HAP-1 (cell line): ENCODE data around the gene FAT1.
A peak's percentile ranks its signal among the peaks of the same experiment; 100 is the strongest.

Experiments used
- DNase-seq, 2 experiments: peaks; one replicate each; pipeline ENCODE4 v3.0.0-alpha.2; 2016 to 2020; ENCODE audit warnings: low spot score in 2 of 2
- H3K27me3 ChIP-seq: fragments of 250-450 bp; sonication (Bioruptor Pico); 2 replicates; pipeline ENCODE4 v1.5.1; 2020; ENCODE audit warnings: low read depth, mild to moderate bottlenecking, moderate library complexity
- H3K36me3 ChIP-seq: fragments of 250-450 bp; sonication (Bioruptor Pico); replicated peaks from 2 replicates; pipeline ENCODE4 v1.5.1; 2020; ENCODE audit warnings: mild to moderate bottlenecking
- H3K4me1 ChIP-seq: fragments of 250-450 bp; sonication (Bioruptor Pico); 2 replicates; pipeline ENCODE4 v1.5.1; 2020; ENCODE audit warnings: mild to moderate bottlenecking
- H3K4me3 ChIP-seq: fragments of 250-450 bp; sonication (Bioruptor Pico); 2 replicates; pipeline ENCODE4 v1.5.1; 2020; ENCODE audit warnings: mild to moderate bottlenecking, moderate library complexity
- H3K9me3 ChIP-seq: fragments of 250-450 bp; sonication (Bioruptor Pico); 2 replicates; pipeline ENCODE4 v1.5.1; 2020; ENCODE audit warnings: mild to moderate bottlenecking, moderate library complexity
- in situ Hi-C: fragments of 300-500 bp; cut with MboI; formaldehyde crosslinking; loops from 3 replicates; pipeline ENCODE4 v1.14.3; 2020; ENCODE audit warnings: low sequenced_read_pairs, inconsistent platforms, mixed read lengths

The FAT1 gene

DNA sequence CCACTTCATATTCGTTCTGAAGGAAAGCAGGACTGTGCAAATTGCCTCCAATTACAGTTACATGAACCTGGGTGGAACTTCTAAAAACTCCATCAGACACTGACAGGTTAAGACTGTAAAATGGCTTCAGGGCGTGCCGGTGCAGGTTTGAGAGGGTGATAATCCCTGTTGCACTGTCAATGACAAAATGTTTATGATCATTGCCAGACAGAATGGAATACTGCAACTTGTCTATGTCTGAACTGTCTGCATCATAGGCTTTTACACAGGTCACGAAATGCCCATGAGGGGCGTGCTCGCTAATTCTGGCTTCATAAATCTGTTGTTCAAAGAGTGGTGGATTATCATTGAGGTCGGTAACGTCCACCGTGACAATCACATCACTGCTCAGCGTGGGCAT is 104.6 kb downstream of the FAT1 start:
- in situ Hi-C loops, result no loop called here
- Histone ChIP-seq H3K36me3 (peaks cover 27% of the 10 kb centered on the region), H3K9me3 (no peaks in the 10 kb centered on the region), H3K4me3 (no peak overlapping the region), H3K4me1 (no peaks in the 10 kb centered on the region), H3K27me3 (no peaks in the 10 kb centered on the region)
- no peak for DNase-seq

- DNase-seq, result no peak
- H3K27me3 ChIP-seq, result no peaks in the 10 kb centered on the region
Observed at GRCh38 chr4:186617921-186618320, 105.7 kb downstream of the FAT1 start.

GRCh38 chr4:186607490-186607889 is 116.2 kb downstream of the FAT1 start:
- no peaks in the 10 kb centered on the region for H3K9me3 ChIP-seq
- in situ Hi-C loops, result no loop called here
- peaks cover 70% of the 10 kb centered on the region for H3K36me3 ChIP-seq
- no peak for DNase-seq
- peaks cover 13% of the 10 kb centered on the region for H3K4me1 ChIP-seq
- H3K4me3 ChIP-seq, result no peak overlapping the region
- no peaks in the 10 kb centered on the region for H3K27me3 ChIP-seq

More at GRCh38 chr4:186617921-186618320, 105.7 kb downstream of the FAT1 start:
- Histone ChIP-seq H3K4me1 (no peaks in the 10 kb centered on the region), H3K4me3 (no peak overlapping the region), H3K36me3 (peaks cover 33% of the 10 kb centered on the region), H3K9me3 (no peaks in the 10 kb centered on the region)
- in situ Hi-C loops, result no loop called here

DNA sequence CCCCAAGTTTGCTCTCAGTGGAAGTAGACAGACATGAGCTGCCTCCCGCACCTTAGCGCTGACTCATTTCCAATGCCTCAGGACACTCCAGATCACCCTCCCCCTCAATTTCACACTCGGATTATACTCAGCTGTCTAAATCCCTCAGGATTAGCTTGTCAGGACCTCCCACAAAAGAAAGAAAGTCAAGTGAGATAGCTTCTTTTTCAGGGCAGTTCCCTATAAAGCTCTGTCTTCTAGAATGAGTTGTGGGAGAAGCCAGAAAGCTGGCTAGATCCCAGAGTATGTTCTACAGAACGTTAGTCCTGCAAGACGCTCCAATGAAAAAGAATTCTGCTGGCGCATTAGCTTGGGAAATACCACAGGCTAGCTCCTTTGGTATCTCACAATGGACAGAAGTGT is 117.1 kb downstream of the FAT1 start:
- Histone ChIP-seq H3K9me3 (no peaks in the 10 kb centered on the region), H3K36me3 (peaks cover 76% of the 10 kb centered on the region), H3K27me3 (no peaks in the 10 kb centered on the region), H3K4me1 (peaks cover 13% of the 10 kb centered on the region), H3K4me3 (no peak overlapping the region)
- in situ Hi-C loops, result no loop called here
- peak; percentile 77 to 88 for DNase-seq

DNA sequence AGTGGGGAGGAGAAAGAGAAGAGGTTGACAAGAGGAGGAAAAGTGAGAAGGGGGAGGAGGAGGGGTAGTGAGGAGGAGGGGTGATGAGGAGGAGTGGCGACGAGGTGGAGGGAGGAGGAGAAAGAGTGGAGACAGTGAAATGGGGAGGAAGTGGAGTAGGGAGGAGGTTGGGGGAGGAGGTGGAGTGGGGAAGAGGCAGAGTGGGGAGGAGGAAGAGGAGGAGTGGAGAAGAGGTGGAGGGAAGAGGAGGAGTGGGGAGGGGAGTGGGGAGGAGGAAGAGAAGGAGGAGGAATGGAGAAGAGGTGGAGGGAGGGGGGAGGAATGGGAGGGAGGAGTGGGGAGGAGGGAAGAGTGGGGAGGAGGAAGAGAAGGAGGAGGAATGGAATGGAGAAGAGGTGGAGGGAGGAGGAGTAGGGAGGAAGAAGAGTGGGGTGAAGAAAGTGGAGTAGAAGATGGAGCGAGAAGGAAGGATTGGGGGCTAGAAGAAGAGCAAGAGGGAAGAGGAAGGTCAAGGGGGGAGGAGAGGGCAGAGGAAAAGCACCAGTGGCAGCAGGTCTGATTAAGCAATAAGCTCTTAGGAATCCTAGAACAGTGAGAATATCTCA is 118.3 kb downstream of the FAT1 start:
- in situ Hi-C loops, result no loop called here
- H3K27me3 ChIP-seq, result no peaks in the 10 kb centered on the region
- no peak for DNase-seq
- no peak overlapping the region for H3K4me3 ChIP-seq
- H3K4me1 ChIP-seq, result peaks cover 13% of the 10 kb centered on the region
- no peaks in the 10 kb centered on the region for H3K9me3 ChIP-seq
- H3K36me3 ChIP-seq, result peaks cover 79% of the 10 kb centered on the region

DNA sequence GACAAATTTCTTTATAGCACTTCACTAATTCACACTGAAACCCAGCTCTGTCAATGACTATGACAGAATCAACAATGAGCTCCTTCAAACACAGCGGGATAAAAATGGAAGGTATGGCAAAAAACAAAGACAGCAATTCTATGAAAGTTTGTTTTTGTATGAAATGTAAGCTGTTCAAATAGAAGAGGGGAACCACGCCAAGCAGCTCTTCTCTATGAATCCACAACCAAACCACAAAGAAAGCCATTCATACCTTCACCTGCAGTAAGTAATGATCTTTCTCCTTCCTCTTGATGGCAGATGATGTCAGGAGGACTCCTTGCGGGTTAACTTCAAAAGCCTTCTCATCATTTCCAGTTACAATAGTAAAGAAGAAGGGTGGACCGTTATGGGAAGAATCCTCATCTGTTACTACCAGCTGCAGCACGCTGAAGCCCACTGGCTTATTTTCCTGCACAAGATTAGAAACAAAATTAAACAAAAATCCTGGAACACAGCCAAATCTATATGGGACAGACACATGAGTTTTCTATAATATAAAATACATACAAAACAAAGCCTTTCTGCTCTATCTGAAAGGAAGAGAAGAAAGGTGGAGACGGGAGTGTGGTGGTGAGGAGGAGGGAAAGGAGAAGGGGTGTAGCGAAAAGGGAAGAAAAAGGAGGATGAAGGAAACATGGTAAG is 119.4 kb downstream of the FAT1 start:
- Histone ChIP-seq H3K9me3 (no peaks in the 10 kb centered on the region), H3K27me3 (no peaks in the 10 kb centered on the region), H3K36me3 (peaks cover 81% of the 10 kb centered on the region), H3K4me3 (no peak overlapping the region), H3K4me1 (peaks cover 13% of the 10 kb centered on the region)
- in situ Hi-C loops, result no loop called here
- DNase-seq, result no peak

- H3K4me1 ChIP-seq, result peaks cover 13% of the 10 kb centered on the region
- in situ Hi-C loops, result no loop called here
- no peak overlapping the region for H3K4me3 ChIP-seq
- no peaks in the 10 kb centered on the region for H3K9me3 ChIP-seq
- peaks cover 77% of the 10 kb centered on the region for H3K36me3 ChIP-seq
- no peak for DNase-seq
- H3K27me3 ChIP-seq, result no peaks in the 10 kb centered on the region
Observed at GRCh38 chr4:186602978-186603377, 120.7 kb downstream of the FAT1 start.

GRCh38 chr4:186599483-186599882 is 124.2 kb downstream of the FAT1 start:
- H3K4me3 ChIP-seq, result no peak overlapping the region
- H3K4me1 ChIP-seq, result no peaks in the 10 kb centered on the region
- no peak for DNase-seq
- in situ Hi-C loops, result loop anchor here (10.0 kb wide), 1 partner anchor 305 kb away; no protein-coding TSS in a partner anchor
- peaks cover 86% of the 10 kb centered on the region for H3K36me3 ChIP-seq
- H3K9me3 ChIP-seq, result no peaks in the 10 kb centered on the region
- no peaks in the 10 kb centered on the region for H3K27me3 ChIP-seq

DNA sequence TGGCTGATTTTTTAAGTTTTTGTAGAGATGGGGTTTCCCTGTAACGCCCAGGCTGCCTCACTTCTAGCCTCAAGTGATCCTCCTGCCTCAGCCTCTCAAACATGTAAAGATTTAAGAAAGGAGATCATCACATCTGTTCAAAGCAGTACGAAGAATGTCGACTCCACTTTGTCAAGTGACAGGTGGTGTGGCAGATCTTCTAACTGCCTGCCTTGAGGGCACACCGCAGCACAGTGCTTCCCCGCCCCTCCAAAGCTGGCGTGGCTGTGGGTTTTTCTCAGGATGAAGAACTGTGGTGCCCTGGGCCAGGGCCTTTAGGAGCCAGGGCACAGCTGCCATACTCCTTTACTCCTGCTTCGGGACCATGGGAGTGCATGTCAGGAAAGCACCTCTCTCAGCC is 125.0 kb downstream of the FAT1 start:
- H3K36me3 ChIP-seq, result peaks cover 85% of the 10 kb centered on the region
- no peak overlapping the region for H3K4me3 ChIP-seq
- no peaks in the 10 kb centered on the region for H3K9me3 ChIP-seq
- no peaks in the 10 kb centered on the region for H3K27me3 ChIP-seq
- no peaks in the 10 kb centered on the region for H3K4me1 ChIP-seq
- in situ Hi-C loops, result loop anchor here (10.0 kb wide), 1 partner anchor 304 kb away; no protein-coding TSS in a partner anchor
- DNase-seq, result no peak

DNA sequence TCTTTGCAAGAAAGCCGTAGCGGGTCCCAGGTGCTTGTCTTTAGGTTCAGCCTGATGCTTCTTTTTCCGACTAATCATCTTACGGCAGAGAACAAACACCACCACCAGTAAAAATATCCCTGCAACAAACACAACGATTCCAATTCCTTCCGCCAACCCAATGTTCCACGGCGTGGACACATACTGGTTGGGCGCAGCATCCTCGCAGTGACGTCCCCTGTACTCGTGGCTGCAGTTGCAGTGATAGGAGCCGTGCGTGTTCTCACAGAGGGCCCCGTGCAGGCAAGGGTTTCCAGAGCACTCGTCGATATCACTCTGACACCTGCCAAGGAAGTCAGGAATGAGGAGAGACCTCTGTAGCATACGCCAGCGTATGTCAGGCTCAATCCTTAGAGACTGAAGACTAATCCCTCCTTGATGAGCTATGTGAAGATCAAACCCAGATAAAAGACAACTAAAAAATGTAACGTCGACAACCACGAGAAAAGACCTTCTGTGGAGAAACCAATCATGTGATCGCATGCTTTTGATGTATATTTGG is 126.7 kb downstream of the FAT1 start:
- no peak overlapping the region for H3K4me3 ChIP-seq
- H3K4me1 ChIP-seq, result no peaks in the 10 kb centered on the region
- H3K27me3 ChIP-seq, result no peaks in the 10 kb centered on the region
- in situ Hi-C loops, result loop anchor here (10.0 kb wide), 1 partner anchor 302 kb away; no protein-coding TSS in a partner anchor
- H3K36me3 ChIP-seq, result peaks cover 71% of the 10 kb centered on the region
- no peak for DNase-seq
- no peaks in the 10 kb centered on the region for H3K9me3 ChIP-seq

DNA sequence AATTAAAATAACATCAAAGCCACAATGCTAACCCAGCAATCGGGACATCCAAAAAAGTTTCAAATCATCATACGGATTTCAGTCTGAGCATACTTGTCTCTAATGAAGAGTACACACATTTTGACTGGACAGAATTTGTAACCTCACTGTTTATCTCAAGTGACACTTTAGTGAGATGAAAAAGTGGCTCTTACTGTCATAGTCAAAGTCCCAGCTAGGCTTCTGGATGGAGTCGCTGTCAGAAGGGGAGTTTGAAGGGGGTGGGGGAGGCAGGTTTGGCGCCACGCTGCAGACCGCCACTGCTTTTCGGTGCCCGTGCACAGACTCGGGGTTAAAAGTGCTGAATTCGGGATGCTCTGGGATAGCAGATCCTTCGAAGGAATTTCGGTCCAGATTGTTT is 127.3 kb downstream of the FAT1 start:
- H3K4me1 ChIP-seq, result no peaks in the 10 kb centered on the region
- H3K27me3 ChIP-seq, result no peaks in the 10 kb centered on the region
- peaks cover 71% of the 10 kb centered on the region for H3K36me3 ChIP-seq
- no peak for DNase-seq
- in situ Hi-C loops, result loop anchor here (10.0 kb wide), 1 partner anchor 302 kb away; no protein-coding TSS in a partner anchor
- H3K4me3 ChIP-seq, result no peak overlapping the region
- no peaks in the 10 kb centered on the region for H3K9me3 ChIP-seq

DNA sequence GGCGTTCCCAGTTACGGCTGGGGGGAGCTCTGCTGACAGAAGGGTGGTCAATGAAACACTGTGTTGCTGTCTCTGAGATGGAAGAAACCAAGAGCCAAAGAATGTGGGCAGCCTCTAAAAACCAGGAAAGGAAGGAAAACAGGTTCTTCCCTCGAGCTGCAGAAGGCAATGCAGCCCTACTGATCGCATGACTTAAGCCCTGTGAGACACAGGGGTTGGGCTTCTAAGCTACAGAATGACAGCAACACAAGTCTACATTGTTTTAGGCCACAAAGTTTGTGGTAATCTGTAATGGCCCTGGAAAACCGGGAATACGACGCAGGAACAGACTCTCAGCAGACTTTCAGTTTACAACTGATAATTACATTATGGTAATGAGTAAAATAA is 130.1 kb downstream of the FAT1 start:
- no peak for DNase-seq
- Histone ChIP-seq H3K4me3 (no peak overlapping the region), H3K27me3 (no peaks in the 10 kb centered on the region), H3K9me3 (no peaks in the 10 kb centered on the region), H3K36me3 (peaks cover 51% of the 10 kb centered on the region), H3K4me1 (no peaks in the 10 kb centered on the region)
- in situ Hi-C loops, result loop anchor here (10.0 kb wide), 1 partner anchor 299 kb away; no protein-coding TSS in a partner anchor

DNA sequence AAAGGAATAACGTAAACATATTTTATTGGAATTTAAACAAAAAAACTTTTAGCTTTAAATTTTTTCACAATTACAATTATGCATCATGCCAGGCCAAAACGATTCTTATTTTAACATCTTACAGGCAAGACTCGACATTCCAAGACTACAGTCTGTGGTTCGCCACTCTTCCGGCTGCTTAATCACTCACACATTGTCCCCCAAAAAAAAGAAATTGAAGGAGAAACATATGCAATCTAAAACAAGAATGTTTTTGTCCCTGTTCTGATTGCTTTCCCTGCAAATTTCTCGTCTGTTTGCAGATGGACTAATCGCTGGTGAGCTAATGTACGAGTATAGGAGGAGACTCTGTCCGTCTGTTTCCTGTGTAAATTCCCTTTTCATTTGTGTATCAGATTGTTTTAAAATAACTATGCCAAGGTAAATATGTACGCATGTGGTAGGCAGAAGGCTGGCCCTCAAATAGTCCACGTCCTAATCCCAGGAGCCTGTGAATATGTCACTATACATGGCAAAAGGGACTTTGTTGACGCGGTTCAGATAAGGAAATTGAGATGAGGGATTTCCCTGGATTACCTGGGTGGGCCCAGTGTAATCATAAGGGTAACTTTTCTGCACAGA is 130.6 kb downstream of the FAT1 start:
- no peak overlapping the region for H3K4me3 ChIP-seq
- H3K27me3 ChIP-seq, result no peaks in the 10 kb centered on the region
- no peaks in the 10 kb centered on the region for H3K4me1 ChIP-seq
- peaks cover 53% of the 10 kb centered on the region for H3K36me3 ChIP-seq
- in situ Hi-C loops, result loop anchor here (10.0 kb wide), 1 partner anchor 298 kb away; no protein-coding TSS in a partner anchor
- DNase-seq, result no peak
- H3K9me3 ChIP-seq, result no peaks in the 10 kb centered on the region

- no peak for DNase-seq
Observed at GRCh38 chr4:186592445-186592844, 131.2 kb downstream of the FAT1 start.

More at GRCh38 chr4:186592445-186592844, 131.2 kb downstream of the FAT1 start:
- Histone ChIP-seq H3K27me3 (no peaks in the 10 kb centered on the region), H3K4me1 (no peaks in the 10 kb centered on the region), H3K9me3 (no peaks in the 10 kb centered on the region), H3K4me3 (no peak overlapping the region), H3K36me3 (peaks cover 52% of the 10 kb centered on the region)
- in situ Hi-C loops, result loop anchor here (10.0 kb wide), 1 partner anchor 298 kb away; no protein-coding TSS in a partner anchor
